ENCODE measurements around the gene CLDN17. TPM values are rescaled to one million over a fixed set of nuclear protein-coding genes. Genes with fewer than 3 reads are reported as not detected.

The CLDN17 gene
- total RNA-seq, 1 donor from 2014 or later = not detected

GRCh38 chr21:30206551-30207251, 40.1 kb upstream of the CLDN17 start:
- TF ChIP-seq, protein P1, sequence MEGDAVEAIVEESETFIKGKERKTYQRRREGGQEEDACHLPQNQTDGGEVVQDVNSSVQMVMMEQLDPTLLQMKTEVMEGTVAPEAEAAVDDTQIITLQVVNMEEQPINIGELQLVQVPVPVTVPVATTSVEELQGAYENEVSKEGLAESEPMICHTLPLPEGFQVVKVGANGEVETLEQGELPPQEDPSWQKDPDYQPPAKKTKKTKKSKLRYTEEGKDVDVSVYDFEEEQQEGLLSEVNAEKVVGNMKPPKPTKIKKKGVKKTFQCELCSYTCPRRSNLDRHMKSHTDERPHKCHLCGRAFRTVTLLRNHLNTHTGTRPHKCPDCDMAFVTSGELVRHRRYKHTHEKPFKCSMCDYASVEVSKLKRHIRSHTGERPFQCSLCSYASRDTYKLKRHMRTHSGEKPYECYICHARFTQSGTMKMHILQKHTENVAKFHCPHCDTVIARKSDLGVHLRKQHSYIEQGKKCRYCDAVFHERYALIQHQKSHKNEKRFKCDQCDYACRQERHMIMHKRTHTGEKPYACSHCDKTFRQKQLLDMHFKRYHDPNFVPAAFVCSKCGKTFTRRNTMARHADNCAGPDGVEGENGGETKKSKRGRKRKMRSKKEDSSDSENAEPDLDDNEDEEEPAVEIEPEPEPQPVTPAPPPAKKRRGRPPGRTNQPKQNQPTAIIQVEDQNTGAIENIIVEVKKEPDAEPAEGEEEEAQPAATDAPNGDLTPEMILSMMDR (IDR thresholded peaks at IDR 0.05) = no peak
- Histone ChIP-seq H3K4me1 (no peaks in the 10 kb centered on the region), H3K27ac (no peak overlapping the region), H3K27me3 (ENCODE audit: low read depth) (no peaks in the 10 kb centered on the region), H3K9me3 (no peaks in the 10 kb centered on the region), H3K36me3 (no peaks in the 10 kb centered on the region), H3K4me3 (no peak overlapping the region)
- intact Hi-C loops (cut with DNase I) = no loop called here
- ATAC-seq (no peak), DNase-seq (no peak)

DNA sequence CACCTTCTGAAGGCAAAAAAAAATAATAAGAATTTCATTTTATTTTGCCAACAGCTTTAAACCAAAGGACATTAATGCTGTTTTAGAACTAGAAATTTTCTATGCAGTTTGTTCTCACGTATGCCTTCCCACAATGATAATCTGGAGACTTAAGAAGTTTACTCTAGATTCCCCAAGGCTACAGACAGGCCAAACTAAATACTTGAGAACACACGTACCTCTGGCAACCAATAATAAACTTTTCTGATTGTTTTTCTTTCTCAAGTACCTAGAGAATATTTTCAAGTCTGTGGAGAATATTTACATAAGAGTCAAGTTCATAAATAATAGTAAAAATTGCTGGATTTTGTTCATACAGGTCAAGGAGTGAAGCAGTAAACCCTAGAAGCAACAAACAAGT, 33.4 kb upstream of the CLDN17 start:
- H3K27ac ChIP-seq = no peak overlapping the region
- H3K4me1 ChIP-seq = no peaks in the 10 kb centered on the region
- ATAC-seq = peak; percentile 79 to 95
- intact Hi-C loops (cut with DNase I) = loop anchor here (10.0 kb wide), 1 partner anchor 155 kb away; no protein-coding TSS in a partner anchor
- H3K4me3 ChIP-seq = no peak overlapping the region
- H3K27me3 ChIP-seq (ENCODE audit: low read depth) = no peaks in the 10 kb centered on the region
- H3K36me3 ChIP-seq = no peaks in the 10 kb centered on the region
- DNase-seq = no peak
- no peaks in the 10 kb centered on the region for H3K9me3 ChIP-seq
- TF ChIP-seq, protein P1 (IDR thresholded peaks at IDR 0.05) = no peak

- TF ChIP-seq, protein P1 (IDR thresholded peaks at IDR 0.05) = peak; percentile 55
- H3K4me1 ChIP-seq = no peaks in the 10 kb centered on the region
- no peak for DNase-seq
- no peak overlapping the region for H3K4me3 ChIP-seq
- no peaks in the 10 kb centered on the region for H3K27me3 ChIP-seq (ENCODE audit: low read depth)
- no peaks in the 10 kb centered on the region for H3K36me3 ChIP-seq
- peak; percentile 64 to 73 for ATAC-seq
- intact Hi-C loops (cut with DNase I) = loop anchor here (10.0 kb wide), 1 partner anchor 150 kb away; no protein-coding TSS in a partner anchor
- H3K27ac ChIP-seq = no peak overlapping the region
- H3K9me3 ChIP-seq = no peaks in the 10 kb centered on the region
Measured at GRCh38 chr21:30194701-30195299, 28.2 kb upstream of the CLDN17 start.

- H3K27me3 ChIP-seq (ENCODE audit: low read depth) = no peaks in the 10 kb centered on the region
- intact Hi-C loops (cut with DNase I) = loop anchor here (10.0 kb wide), 1 partner anchor 148 kb away; no protein-coding TSS in a partner anchor
- H3K9me3 ChIP-seq = no peaks in the 10 kb centered on the region
- TF ChIP-seq, protein P1 (IDR thresholded peaks at IDR 0.05) = no peak
- ATAC-seq (no peak), DNase-seq (no peak)
- H3K4me1 ChIP-seq = no peaks in the 10 kb centered on the region
- H3K4me3 ChIP-seq = no peak overlapping the region
- no peak overlapping the region for H3K27ac ChIP-seq
- H3K36me3 ChIP-seq = no peaks in the 10 kb centered on the region
Measured at GRCh38 chr21:30193201-30193600, 26.6 kb upstream of the CLDN17 start.

DNA sequence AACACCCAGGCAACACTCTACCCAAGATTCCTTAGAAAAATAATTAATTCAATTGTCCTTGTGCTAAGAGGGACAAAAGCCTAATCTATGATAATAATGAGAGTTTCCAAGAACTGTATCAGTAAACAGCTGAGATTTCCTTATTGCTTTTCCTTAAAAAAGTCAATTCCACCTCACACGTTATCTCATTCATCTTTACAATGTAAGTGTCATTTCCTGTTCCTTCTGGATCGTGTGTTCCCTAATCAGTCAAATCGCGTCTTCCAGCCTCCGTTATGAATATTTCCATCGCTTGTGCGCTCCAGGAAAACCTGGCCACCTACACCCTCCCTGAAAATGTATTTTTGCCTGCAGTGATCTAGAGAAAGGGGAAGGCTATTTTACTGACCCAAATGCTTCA, 23.9 kb upstream of the CLDN17 start:
- intact Hi-C loops (cut with DNase I) = loop anchor here (10.0 kb wide), 1 partner anchor 146 kb away; no protein-coding TSS in a partner anchor
- TF ChIP-seq, protein P1 (IDR thresholded peaks at IDR 0.05) = no peak
- no peak overlapping the region for H3K27ac ChIP-seq

More for the DNA sequence above, 23.9 kb upstream of the CLDN17 start:
- Histone ChIP-seq H3K9me3 (no peaks in the 10 kb centered on the region), H3K4me3 (no peak overlapping the region), H3K36me3 (no peaks in the 10 kb centered on the region), H3K4me1 (no peaks in the 10 kb centered on the region), H3K27me3 (ENCODE audit: low read depth) (no peaks in the 10 kb centered on the region)
- DNase-seq = no peak
- ATAC-seq = no peak

All from lower lobe of right lung (tissue), 2 donors.